Fibroblast of pulmonary artery (primary cell): ENCODE results near the gene EIF4E3.

ENCODE experiments used
- DNase-seq: peaks from one replicate; pipeline ENCODE4 v3.0.0-alpha.2; 2010; ENCODE audit warnings: low read depth
- H3K4me3 ChIP-seq: replicated peaks from 2 replicates; pipeline ENCODE4 v1.5.1; 2011; ENCODE audit warnings: low read depth, mild to moderate bottlenecking, control low read depth, low read length, moderate library complexity
- TF ChIP-seq, protein P1 (sequence below): IDR thresholded peaks from 2 replicates; pipeline ENCODE4 v1.5.1; 2011; ENCODE audit warnings: mild to moderate bottlenecking, control low read depth, low read length, inconsistent platforms; ENCODE audit errors: missing control alignments

The EIF4E3 gene

DNA sequence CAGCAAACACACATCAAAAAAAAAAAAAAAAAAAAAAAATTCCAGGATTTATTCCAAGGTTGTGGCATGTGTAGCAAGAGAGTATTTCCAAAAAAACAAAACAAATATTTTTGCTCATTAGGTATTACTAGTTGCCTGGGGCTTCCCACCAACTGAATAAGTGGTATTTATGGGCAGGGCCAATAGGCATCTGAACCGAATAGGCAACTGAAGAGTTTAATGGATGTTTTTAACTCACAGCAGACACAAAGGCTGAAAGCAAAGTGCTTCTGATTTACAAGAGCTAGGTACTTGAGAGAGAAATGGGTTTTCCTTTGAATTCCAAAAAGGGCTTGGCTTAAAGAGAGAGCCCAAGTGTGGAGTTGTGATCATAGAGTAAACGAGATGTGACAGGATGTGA is 21.4 kb downstream of the EIF4E3 start:
- no peak overlapping the region for H3K4me3 ChIP-seq
- TF ChIP-seq, protein P1, sequence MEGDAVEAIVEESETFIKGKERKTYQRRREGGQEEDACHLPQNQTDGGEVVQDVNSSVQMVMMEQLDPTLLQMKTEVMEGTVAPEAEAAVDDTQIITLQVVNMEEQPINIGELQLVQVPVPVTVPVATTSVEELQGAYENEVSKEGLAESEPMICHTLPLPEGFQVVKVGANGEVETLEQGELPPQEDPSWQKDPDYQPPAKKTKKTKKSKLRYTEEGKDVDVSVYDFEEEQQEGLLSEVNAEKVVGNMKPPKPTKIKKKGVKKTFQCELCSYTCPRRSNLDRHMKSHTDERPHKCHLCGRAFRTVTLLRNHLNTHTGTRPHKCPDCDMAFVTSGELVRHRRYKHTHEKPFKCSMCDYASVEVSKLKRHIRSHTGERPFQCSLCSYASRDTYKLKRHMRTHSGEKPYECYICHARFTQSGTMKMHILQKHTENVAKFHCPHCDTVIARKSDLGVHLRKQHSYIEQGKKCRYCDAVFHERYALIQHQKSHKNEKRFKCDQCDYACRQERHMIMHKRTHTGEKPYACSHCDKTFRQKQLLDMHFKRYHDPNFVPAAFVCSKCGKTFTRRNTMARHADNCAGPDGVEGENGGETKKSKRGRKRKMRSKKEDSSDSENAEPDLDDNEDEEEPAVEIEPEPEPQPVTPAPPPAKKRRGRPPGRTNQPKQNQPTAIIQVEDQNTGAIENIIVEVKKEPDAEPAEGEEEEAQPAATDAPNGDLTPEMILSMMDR = no peak
- no peak for DNase-seq

DNA sequence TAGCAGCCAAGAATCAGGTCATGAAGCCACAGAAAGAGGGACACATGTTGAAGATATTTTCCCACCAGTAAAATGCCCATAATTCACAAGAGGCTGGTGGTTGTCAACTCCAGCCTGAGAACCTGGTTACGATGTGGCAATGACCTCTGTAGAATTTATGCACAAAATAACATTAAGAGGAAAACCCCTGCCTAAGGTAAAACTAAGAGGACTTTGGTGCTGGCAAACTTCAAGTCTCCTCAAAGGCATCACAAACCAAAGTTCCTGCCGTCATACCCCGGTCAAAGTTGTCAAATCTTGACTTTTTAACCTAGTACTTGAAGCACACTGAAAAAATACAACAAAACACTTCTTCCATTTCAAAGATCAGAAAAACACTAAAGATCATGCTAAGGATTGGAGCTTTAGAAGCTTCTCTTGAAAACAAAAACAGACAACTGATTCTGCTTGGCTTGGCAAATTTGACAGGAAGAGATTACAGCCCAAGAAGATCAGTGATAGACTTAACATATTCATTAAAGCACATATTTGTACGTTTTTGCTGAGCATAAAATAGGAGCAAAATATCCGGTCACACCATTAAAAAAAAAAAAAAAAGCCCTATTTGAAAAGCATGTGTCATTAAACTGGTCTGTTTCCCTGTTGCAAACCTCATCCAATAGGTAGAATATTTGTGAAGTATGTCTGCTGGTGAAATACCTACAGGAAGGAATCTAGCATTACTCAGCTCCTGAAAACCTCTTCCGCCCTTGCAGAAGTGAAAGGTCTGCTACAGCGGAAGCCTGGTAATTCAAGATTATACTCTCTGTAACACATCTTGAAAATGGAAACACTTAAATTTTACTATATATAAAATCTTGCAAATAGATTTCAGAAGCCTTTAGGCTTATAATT is 22.8 kb downstream of the EIF4E3 start:
- DNase-seq = no peak
- TF ChIP-seq, protein P1 = no peak
- no peak overlapping the region for H3K4me3 ChIP-seq

DNA sequence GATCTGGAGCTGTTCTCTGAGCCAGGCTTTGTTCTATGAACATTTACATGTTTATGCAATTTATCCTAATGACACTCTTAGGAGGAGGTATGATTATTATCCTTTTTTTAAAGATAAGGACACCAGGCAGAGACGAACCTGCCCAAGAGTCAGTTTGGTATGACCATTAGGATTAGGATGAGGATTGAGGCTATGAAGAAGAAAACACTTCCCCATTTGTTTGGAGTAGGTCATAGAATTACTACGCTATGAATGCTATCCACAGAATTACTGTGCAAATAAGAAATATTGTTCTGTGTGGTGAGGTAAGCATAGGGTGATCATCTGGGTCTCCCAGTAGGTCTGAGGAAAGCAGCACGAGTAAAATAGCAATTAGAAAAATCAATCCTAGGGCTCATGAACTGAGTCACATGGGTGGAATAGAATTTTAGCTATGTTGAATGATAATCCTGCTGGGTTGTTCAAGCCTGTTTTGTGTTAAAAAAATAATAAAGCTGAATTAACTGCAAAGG is 23.9 kb downstream of the EIF4E3 start:
- DNase-seq = no peak
- TF ChIP-seq, protein P1 = no peak
- no peak overlapping the region for H3K4me3 ChIP-seq

DNA sequence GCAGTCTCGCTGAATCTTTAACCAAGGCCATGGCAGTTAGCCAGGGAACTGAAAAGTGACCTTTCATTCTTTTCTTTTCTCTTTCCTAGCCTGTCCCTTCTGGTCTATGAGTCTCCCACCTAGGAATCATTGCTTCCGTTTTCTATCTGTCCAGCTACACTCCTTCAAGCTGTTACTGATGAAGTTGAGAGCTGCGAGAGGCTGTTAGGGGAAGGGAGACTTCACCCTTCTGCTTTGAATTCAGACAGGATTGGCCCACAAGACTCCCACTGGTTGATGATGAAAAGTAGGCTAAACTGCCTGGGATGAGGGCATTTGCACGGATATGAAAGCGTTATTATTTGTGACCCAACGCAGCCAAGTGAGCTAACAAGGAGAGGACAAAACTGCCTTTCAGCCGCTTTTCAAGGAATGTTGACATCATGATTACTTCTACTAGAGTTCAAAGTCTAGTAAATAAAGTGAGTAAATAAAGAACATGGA is 30.2 kb downstream of the EIF4E3 start:
- DNase-seq = no peak
- TF ChIP-seq, protein P1 = no peak
- no peak overlapping the region for H3K4me3 ChIP-seq

DNA sequence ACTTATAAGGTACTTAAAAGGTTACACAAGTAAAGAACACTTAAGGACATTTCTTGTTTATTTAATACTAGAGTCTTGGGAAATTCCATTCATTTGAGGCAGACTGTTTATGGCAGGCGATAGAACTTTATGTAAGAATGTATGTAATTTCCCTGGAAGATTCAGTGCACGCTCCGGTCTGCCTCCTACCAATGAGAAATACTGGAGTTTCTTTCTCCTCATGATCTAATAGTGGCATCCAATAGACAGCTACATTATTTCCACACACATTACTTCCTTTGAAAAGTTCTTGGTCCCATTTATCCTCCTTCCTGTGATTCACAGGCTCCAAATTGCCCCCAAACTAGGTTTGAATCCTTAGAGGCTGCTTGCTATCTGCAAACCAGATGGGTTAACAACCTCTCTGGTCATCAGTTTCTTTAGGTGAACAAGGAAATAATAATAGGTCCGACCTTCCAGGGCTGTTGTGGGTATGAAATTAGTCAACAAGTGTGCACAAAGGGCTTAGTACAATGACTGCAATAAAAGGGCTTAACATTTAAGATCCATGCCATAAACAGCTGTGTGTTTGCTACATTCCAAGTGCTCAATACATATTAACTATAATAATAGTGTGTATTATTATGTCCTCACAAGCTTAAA is 30.7 kb downstream of the EIF4E3 start:
- no peak overlapping the region for H3K4me3 ChIP-seq
- TF ChIP-seq, protein P1 = no peak
- peak; percentile 83 for DNase-seq

DNA sequence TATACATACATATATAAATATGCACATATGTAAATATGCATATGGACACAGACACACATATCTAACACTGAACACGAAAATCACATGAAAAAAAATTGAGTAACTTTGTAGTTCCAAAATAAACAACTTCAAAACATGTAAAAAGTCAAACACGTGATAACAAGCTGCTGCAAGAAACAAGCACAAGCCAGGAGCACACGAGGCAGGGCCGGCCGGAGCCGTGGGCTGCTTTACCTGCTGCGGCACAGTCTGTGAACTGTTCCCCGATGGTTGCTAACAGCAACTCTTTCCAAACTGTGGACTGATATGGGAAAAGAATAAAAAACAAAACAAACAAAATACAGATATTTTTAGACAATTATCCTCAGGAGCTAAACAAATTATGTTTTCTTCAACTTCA is 31.6 kb downstream of the EIF4E3 start:
- DNase-seq = no peak
- TF ChIP-seq, protein P1 = no peak
- H3K4me3 ChIP-seq = no peak overlapping the region
